H4 (cell line): ENCODE results near the gene KRTAP12-1. TPM values are rescaled to one million over a fixed set of nuclear protein-coding genes. Genes with fewer than 3 reads are reported as not detected.
"Not testable (repeated sequence)": the region's sequence is repeated elsewhere in the genome, so short reads cannot be mapped to it uniquely, and the experiment has no call there.

Source experiments
- DNase-seq: peaks from one replicate; pipeline ENCODE4 v3.0.0-alpha.2; 2015; ENCODE audit warnings: low spot score
- total RNA-seq: library from RNA; depleted of rRNA; stranded (reverse); fragments of >200 nt; shearing (Covaris generic); gene quantifications from 2 replicates; pipeline ENCODE4 v1.2.3, GENCODE V29; 2014

KRTAP12-1 gene
- total RNA-seq, 1 experiment from 2014 or later: not detected

DNA sequence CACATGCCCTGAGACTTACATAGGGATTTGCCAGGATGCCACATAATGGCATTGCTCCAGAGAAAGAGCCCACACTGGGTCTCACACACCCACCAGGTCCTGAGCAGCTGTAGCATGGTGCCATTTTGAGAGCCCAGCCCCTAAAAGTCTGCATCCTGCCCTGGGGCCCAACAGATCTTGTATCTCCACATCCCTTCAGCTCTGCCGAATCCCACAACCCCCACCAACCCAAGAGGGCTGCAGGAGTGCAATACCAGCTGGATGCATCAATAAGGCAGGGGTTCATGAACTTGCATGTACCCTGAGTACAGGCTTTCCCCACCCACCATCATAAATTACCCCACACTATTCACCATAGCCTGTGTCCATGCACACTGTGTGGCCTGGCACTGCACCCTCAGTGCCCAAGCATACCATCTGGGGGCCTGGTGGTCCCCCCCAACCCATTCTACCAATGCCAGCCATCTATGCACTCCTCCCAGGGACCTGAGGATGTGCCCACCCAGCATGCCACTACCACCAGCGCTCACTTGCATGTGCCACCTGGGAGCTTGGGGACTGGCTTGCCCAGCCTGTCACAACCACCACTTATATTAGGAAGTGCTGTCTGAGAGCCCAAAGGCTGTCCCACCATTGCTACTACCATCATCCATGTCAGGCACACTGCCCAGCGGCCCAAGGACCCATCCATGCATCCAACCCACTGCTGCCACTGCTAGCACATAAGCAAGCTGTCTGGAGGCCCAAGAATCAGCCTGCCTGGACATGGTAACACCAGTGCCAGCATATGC, 11.1 kb downstream of the KRTAP12-1 start:
- no peak for DNase-seq

DNA sequence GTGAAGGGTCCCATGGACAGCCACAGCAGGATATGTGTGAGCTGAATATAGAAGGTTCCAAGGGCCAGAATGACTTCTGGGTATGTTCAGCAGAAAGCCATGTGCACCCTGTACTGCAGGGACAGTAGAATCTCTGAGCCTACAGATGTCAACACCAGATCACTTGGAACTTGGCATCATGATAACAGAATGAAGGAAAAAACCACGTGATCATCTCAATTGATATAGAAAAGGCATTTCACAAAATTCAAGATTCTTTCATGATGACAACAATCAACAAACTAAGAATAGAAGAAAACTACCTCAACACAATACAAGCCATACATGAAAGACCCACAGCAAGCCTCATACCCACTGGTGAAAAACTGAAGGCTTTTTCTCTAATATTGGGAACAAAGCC, 14.4 kb downstream of the KRTAP12-1 start:
- no peak for DNase-seq

- DNase-seq: no peak
These were observed 15.3 kb downstream of the KRTAP12-1 start, which contains the start of gene KRTAP12-2 for GRCh38 chr21:44666401-44667320. Gene KRTAP12-2, minus strand, starts transcription at chr21:44666927. Its CDS starts 41 bp downstream, at chr21:44666886.

DNA sequence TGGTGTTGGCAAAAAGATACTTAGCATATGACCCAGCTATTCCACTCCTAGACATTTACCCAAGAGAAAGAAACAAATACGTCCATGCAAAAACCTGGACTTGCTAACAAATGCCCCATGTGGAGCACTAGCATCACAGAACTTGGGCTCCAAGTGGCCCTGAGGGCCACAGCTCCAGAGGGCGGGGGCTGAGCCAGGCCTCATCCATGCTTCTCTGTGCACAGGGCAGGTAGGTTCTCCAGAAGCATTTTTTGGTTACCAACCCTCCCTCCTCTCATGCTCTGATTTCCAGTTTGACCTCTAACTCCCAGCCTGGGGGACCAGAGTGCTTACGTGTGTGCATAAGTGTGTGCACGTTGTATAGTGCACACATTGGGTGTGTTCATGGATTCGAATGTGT, 17.3 kb downstream of the KRTAP12-1 start:
- no peak for DNase-seq

DNA sequence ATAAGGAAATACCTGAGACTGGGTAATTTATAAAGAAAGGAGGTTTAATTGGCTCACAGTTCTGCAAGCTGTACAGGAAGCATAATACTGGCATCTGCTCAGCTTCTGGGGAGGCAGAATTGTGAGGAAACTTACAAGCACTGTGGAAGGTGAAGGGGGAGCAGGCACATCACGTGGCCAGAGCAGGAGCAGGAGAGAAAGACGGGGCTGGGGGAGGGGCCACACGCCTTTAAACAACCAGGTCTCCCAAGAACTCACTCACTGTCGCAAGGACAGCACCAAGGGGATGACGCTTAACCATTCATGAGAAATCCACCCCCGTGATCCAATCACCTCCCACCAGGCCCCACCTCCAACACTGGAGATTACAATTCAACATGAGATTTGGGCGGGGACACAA, 20.4 kb downstream of the KRTAP12-1 start:
- not testable (repeated sequence) for DNase-seq

GRCh38 chr21:44658913-44659595, 22.9 kb downstream of the KRTAP12-1 start:
- DNase-seq: peak; percentile 29

DNA sequence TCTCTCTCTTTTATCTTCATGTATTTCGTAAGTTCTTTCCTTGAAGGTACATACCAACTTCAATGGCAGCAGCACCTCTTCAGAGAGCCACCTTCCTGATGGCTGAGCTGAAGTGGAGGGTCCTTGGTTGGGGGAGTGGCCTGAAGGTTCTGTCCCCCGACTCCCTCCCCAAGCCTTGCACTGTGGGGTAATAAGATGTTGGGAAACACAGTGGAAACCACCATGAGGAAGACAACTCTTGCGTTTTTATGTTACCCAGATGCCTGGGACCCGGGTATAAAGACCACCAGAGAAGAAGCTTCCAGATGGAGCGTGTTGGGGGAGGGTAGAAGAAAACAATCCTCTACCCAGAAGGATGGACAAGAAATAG, 23.4 kb downstream of the KRTAP12-1 start:
- DNase-seq: no peak

DNA sequence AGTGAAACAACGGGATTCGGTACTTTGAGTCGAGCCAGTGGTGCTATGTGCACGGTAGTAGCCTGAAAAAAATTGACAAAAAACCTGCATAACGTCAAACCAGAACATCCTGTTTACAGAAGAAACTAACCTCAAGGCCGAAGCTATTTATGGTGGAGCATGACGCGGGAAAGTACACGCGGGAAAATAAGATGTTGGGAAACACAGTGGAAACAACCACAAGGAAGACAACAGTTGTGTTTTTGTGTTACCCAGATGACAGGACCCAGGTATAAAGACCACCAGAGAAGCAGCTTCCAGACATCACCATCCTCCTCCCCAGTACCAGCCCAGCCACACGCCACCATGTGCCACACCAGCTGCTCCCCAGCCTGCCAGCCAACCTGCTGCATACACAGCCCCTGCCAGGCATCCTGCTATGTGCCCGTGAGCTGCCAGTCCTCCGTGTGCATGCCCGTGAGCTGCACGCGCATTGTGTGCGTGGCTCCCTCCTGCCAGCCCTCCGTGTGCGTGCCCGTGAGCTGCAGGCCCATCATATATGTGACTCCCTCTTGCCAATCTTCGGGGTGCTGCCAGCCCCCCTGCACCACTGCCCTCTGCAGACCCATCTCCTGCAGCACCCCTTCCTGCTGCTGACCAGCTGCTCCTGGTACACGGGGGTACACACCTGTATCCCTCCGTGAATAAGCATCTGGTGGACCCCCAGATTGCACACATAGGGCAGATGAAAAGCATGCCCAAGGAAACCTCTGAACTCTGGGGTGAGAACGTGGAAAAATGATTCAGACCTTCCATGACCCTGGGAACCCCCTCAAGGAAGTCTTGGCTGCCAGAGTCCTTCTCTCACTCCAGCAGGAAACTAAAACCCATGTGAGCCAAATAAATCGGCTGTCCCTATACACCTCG, 24.1 kb downstream of the KRTAP12-1 start, which contains the start of gene KRTAP12-3:
Gene KRTAP12-3, plus strand, starts transcription at position 298 of the 906 bp plus-strand sequence. Its CDS starts 48 bp downstream, at position 346.
- peak; percentile 82 for DNase-seq

DNA sequence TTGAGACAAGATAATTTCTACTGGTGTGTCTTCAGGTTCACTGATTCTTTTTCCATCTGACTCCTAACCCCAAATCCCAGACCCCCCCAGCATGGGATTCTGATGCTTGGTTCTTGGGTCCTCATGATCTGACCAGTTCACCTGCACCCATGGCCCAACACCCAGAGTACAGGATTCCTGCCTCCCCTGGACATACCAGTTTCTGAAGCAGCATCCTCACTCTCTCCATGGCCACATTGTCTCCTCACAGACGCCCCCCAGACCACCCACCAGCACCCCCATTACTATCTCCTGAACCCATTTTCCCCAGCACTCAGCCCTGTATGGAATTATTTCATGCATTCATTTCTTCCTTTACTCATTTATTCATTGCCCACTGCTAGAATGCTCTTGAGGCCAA, 25.1 kb downstream of the KRTAP12-1 start:
- no peak for DNase-seq

DNA sequence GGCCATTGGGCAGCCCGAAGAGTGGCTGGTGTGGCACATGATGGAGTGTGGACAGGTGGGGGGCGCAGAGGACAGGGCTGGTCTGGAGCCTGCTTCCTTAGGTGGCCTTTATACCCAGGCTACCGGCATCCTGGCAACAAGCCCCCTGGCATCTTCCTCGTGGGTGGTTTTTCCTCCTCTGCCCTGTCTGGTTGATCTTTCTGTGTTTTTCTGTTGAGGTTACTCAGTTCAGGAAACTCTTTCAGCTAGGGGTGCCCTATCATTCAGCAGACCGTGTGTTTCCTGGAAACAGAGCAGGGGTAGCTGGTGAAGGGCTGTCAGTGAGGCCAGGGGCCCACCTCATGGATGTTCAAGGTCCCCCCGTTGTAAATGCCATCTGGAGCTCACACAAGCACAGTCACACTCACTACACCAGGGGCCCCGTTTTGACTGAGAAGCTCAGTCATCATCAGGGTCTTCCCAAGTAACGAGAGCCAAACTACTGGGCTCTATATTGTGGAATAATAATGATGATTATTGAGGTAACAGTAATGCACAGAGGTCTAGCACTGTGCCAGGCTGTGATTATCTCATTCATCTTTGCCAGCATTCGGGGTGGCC, 27.3 kb downstream of the KRTAP12-1 start, which contains the start of gene KRTAP12-4:
Gene KRTAP12-4, minus strand, starts transcription at position 84 of the 600 bp plus-strand sequence. Its CDS starts 45 bp downstream, at position 39.
- DNase-seq: no peak

GRCh38 chr21:44653656-44654575, 28.0 kb downstream of the KRTAP12-1 start:
- DNase-seq: no peak

DNA sequence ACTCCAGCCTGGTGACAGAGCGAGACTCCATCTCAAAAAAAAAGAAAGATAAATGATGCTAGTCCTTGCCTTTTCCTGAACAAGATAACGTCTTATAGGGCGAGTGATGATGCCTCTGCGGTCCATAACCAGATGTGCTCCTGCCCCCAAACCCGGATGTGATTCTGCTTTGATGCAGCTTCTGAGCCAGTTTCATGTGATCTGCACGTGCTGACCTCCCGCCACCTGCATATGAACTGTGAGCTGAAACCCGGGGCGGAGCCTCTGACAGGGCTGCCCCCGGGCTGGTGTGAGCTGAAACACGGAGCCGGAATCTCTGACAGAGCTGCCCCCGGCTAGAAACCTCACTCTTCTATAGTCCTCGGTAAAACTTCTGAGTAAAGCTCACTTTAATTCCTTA, 28.8 kb downstream of the KRTAP12-1 start:
- DNase-seq: no peak

DNA sequence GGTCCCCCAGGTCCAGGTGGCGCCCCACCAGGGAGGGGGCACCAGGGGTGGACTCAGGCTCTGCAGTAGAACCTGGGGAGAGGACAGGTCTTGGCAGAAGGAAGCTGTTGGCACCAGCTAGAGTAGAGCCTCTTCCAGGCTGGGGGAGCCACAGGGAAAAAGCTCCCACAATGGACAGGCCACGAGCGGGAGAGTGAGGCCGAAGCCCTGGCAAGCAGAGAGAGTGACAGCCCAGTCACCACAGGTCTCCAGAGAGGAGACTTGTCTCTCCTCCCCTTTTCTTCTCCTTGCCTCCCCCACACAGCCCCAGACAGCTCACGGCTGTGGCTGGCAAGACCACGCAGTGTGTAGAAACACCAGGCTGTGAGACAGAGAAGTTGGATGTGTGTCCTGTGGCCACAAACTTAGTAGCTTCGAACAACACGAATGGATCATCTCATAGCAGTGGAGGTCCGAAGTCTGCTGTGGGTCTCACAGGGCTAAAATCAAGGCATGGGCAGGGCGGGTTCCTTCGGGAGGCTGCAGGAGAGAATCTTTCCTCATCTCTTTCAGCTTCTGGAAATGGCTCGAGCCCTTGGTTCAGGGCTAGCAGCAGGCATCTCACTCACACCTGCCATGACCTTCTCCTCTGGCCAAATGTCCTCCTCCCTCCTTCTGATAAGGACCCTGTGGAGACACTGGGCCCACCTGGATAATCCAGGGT, 30.8 kb downstream of the KRTAP12-1 start:
- no peak for DNase-seq

GRCh38 chr21:44650265-44650972, 31.5 kb downstream of the KRTAP12-1 start:
- no peak for DNase-seq

DNA sequence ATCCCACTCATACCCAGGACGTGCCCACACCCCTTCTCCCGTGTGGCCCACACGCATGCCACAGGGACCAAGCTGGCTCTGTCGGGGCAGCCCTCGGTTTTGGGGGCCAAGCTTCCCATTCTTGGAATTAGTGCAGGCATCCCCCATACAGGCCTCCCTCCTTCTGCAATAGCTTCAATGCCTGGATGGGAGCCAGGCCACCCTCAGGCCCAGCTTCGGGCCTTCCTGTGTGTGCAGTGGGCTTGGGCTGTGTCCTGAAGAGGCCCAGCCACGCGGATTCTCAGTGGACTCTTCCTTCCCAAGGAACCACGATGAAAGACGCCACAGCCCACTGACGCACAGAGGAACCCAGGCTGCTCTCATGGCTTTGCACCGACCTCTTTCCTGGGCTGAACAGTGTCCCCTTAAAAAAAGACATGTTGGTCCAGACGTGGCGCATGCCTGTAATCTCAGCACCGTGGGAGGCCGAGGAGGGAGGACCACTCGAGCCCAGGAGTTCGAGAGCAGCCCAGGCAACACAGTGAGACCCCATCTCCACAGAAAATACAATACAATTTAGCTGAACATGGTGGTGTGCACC, 32.4 kb downstream of the KRTAP12-1 start:
- no peak for DNase-seq

- no peak for DNase-seq
These were observed 33.2 kb downstream of the KRTAP12-1 start for GRCh38 chr21:44648557-44649311.

- no peak for DNase-seq
These were observed 34.8 kb downstream of the KRTAP12-1 start for GRCh38 chr21:44647222-44647552.
